Caki2 (cell line): ENCODE measurements around the gene KIF25. TPM values are rescaled to one million over a fixed set of nuclear protein-coding genes. Genes with fewer than 3 reads are reported as not detected.
"Not testable (repeated sequence)": the region's sequence is repeated elsewhere in the genome, so short reads cannot be mapped to it uniquely, and the experiment has no call there.

Source experiments
- DNase-seq: peaks from one replicate; pipeline ENCODE4 v3.0.0-alpha.2; 2015; ENCODE audit warnings: low read depth
- in situ Hi-C: cut with HindIII; loops from 2 replicates; pipeline ENCODE4 v1.10.0; 2016; ENCODE audit warnings: low sequenced_read_pairs, low pct_unique_long_range_greater_than_20kb, mixed read lengths
- total RNA-seq: library from RNA; depleted of rRNA; stranded (reverse); fragments of >200 nt; shearing (Covaris generic); gene quantifications from 2 replicates; pipeline ENCODE4 v1.2.3, GENCODE V29; 2014; ENCODE audit warnings: low replicate concordance

Gene KIF25
- total RNA-seq, 1 experiment from 2014 or later: not detected

DNA sequence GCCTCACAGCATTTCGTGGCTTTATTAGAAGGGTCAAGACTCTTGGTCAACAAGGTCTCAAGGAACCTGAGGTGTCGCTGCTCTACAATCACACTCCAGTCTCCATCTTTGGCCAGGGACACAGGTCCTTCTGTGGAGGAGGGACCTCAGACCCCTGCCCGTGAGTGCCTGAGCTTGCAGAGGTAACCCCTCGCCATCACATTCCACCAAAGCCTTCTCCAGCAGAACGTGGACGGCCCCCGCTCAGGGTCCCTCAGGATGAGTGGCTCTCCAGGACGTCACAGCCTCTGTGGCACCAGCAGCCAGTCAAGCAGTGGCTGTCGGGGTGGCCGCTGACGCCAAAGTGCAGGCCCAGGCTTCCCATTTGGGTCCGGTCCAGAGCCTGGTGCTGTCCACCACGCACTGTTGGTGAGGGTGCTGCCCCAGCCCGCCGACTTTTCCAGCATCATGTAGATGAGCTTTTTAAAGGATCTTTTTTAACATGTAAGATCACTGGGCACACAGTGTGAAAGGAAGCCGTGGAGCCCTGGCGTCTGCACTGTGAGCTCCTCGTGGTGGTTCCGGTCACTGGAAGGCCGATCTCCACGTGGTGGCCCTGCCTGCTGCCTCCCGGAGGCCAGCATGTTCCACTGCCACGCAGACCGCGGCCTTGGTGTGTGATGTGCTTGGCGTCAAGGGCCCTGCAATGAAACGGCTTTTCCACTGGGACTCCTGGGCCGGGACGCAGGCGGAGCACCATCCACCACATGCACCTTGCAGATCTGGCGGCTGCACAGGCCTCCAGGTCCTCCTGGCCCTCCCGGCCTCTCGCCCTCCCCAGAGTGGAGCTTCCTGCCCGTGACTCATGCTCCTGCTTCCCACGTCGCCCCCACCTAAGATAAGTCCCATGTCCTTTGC is 8.3 kb upstream of the KIF25 start:
- no peak for DNase-seq
- in situ Hi-C loops: no loop called here

DNA sequence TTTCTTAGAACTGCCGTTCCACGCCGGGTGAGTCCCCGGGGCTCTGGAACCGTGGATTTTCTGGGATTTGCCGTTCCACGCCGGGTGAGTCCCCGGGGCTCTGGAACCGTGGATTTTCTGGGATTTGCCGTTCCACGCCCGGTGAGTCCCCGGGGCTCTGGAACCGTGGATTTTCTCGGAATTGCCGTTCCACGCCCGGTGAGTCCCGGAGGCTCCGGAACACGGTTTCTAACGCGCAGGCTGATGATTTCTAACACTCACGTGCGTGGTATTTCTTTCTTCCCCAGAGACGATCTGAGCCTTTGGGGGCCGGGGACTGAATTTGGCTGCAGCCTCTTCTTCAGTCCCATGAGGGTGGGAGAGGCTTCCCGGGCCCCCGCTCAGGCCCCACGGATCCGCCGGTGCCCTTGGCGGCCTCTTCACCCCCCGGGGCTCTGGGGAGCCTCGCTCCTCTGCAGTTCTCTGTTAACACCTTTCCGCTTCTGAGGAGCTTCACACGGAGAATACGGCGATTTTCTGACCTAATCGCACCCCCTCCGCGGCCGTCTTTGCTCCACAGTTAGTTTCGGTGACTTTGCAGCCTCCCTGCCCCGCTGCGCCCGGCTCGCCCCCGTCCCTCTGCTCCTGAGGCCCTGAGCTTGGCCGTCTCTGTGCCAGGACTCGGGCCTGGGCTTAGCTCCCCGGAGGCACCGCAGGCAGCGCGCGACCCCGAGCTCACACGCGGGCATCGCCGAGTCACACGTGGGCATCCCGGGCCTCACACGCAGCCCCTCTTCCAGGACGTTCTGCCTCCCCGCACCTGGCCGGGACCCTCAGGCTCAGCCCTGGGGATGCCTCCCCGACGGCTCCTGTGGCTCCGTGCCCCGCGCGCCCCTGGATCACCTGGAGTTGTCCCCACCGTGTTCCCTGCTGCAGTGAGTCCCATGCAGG is 7.2 kb upstream of the KIF25 start:
- DNase-seq: no peak
- in situ Hi-C loops: no loop called here

DNA sequence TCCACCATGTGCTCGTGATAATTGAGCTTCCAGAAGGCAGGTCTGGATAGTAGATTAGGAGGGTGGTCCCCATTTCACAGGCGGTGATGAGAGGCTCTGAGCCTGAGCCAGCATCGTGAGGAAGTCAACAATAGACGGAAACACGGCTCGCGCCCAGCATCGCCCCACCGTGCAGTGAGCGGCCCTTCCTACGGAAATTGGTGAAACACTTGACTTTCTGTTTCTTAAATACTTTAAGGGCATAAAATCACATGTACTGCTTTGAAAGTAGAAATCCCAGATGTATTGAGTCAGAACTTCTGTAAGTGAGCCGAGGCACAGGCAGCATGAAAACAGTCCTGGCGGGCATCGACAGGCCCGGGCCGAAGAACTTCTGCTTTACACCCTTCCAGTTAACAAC is 4.3 kb upstream of the KIF25 start:
- DNase-seq: no peak
- in situ Hi-C loops: no loop called here

DNA sequence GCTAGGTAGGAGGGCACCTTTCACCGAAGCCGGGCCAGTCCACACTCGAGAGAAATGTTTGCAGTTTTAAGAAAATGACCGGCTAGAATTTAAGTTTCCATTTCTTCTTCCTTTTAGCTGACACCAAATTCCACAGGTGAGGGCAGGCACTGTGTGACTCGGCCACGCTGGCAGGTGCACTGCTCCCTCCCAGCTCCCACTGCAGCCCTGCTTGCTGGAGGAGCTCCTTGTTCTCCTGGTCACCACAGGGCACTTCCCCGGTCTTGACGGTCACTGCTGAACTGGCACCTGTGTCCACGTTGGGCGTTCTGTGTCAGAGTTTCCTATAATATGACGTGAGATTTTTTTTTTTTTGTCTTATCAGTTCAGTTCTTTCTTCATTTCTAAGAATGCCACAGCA is 3.6 kb upstream of the KIF25 start:
- in situ Hi-C loops: no loop called here
- no peak for DNase-seq

DNA sequence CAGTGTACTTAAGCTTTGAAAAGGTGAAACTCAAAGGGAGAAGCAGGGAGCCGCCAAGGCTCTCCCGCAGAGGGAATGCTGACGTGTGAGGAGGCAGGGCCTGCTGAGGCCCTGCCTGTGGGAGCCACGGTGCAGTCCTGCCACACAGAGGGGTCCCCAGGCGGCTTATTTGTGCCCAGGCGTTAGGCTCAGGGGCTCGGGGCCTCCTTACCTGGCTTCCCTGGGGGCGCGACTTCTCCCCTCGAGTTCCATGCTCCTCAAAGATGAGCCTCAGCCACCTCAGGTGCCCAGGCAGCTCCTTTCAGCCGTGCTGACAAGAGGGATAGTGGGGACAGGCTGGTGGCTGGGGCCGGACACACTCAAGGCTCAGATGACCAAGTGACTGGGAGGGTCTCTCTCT is 2.2 kb upstream of the KIF25 start:
- in situ Hi-C loops: loop anchor here (5.0 kb wide), 1 partner anchor 37 kb away; no protein-coding TSS in a partner anchor
- DNase-seq: no peak

DNA sequence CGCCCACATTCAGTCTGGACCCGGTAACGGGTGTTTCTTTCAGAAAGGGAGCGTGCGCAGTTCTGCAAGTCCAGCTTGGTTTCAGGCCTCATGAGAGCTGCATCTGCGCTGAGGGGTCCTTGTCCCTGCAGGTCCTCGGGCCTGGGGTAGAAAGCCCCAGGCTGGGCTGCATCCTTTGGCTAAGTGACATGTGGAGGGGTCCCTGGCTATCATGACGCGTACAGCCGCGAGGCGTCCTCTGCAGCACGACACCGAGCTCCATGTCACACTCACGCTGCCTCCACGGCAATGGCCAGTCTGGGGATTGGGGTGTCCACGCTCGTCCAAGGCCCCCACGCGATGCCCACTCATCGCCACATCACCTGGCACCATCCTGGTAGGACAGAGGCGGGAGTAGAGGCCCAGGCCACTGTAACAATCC is 1.7 kb upstream of the KIF25 start:
- in situ Hi-C loops: loop anchor here (5.0 kb wide), 1 partner anchor 37 kb away; no protein-coding TSS in a partner anchor
- no peak for DNase-seq

DNA sequence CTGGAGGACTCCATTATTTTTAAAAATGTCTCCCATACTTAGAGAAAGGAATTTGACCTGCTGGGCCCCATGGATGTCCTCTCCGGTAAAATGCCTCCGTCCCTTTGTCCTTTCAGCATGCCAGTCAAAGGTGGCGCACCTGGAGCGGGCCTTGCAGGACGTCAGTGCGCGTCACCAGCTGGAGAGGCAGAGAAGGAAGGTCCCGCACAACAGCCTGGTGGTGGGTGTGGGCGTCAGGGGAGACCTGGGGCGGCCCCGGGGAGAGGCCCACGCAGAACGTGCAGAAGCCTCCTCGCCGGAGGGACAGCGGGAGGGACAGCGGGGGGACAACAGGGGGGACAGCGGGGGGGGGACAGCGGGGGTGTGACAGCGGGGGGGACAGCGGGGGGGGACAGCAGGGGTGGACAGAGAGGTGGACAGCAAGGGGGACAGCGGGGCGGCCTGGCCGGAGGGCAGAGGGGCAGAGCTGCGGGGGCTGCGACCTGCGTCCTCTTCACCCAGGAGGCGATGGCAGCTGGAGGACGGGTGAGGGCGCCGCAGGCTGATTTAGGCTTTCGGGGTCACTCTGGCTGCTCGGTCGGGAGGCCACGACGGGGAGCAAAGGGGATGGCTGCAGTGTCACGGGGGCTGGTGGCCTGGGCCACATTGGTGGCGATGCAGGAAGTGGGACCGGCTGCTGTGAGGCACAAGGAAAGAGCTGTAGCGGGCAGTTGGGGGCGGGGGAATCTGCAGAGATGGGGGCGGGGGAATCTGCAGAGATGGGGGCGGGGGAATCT is 859 bp upstream of the KIF25 start:
- in situ Hi-C loops: loop anchor here (5.0 kb wide), 1 partner anchor 36 kb away; no protein-coding TSS in a partner anchor
- DNase-seq: no peak

DNA sequence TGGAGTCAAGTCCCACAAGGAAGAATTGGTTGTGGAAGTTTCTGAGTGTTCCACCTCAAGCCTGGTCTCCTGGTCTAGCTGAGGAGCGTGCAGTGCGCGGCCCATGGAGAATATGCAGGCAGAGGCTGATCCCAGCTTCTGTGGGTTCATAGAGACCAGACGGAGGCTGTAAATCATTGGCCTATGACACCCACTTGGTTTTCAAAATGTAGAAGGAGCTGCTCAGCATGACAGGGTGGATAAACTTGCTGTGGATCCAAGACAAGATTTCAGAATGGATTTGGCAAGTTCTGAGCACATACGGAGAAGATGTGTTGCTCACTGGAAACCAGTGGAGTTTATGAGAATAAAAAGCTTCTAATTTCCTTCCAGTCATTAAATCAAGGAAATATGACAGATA is 744 bp downstream of the KIF25 start:
- in situ Hi-C loops: loop anchor here (5.0 kb wide), 1 partner anchor 34 kb away; no protein-coding TSS in a partner anchor
- DNase-seq: no peak

DNA sequence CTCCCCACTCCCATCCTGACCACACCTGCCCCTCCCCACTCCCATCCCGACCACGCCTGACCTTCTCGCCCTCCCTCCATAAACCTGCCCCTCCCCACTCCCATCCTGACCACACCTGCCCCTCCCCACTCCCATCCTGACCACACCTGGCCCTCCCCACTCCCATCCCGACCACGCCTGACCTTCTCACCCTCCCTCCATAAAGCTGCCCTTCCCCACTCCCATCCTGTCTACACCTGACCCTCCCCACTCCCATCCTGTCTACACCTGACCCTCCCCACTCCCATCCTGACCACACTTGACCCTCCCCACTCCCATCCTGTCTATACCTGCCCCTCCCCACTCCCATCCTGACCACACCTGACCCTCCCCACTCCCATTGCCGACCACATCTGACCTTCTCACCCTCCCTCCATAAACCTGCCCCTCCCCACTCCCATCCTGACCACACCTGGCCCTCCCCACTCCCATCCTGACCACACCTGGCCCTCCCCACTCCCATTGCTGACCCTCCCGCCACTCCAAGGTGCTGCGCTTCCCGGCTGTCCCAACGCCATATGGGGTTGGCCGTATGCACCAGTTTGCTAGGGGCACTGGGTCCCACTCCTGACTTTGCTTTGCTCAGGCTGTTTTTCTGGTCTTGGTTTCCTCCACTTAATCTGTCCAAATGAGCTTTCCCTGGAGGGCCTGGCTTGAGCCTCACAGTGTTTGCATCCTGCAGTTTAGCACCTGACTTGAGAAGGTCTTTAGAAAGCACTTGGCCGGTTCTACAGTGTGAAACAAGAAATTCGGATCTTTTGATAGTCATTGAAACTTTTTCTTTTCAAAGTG is 2.9 kb downstream of the KIF25 start:
- in situ Hi-C loops: no loop called here

DNA sequence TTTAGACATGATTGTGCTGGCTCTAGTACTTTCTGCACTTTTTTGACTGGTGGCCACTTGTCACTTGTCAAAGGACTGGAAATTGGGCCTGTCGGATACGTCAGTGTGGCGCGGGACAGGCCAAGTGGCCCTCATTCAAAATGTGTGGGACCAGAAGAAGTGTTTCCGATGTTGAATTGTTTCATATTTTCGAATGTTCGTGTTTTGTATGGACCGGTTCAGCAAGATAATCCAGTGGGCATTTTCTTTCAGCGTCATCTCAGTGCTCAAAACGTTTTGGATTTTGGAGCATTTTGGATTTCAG is 3.5 kb downstream of the KIF25 start:
- in situ Hi-C loops: no loop called here
- no peak for DNase-seq

More for the DNA sequence above, 2.9 kb downstream of the KIF25 start:
- no peak for DNase-seq

DNA sequence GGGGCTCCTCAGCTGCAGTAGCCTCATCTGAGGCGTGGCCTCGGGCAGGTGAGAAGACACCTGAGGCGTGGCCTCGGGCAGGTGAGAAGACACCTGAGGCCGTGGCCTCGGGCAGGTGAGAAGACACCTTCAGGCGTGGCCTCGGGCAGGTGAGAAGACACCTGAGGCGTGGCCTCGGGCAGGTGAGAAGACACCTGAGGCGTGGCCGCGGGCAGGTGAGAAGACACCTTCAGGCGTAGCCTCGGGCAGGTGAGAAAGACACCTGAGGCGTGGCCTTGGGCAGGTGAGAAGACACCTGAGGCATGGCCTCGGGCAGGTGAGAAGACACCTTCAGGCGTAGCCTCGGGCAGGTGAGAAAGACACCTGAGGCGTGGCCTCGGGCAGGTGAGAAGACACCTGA is 4.0 kb downstream of the KIF25 start:
- in situ Hi-C loops, DNase-seq: not testable (repeated sequence)

DNA sequence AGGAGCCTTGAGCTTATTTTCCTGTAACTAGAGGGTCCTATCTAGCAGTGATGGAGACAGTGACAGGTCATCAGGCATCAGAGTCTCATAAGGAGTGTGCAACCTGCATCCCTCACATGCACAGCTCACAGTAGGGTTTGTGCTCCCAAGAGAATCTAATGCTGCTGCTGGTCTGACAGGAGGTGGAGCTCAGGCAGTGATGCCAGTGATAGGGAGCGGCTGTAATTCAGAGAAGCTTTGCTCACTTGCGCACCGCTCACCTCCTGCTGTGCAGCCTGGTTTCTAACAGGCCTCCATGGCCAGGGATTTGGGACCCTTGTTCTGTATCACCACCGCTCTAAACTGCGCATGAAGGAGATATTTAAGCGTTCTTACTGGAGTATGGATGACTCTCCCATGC is 5.3 kb downstream of the KIF25 start:
- DNase-seq: no peak
- in situ Hi-C loops: no loop called here

DNA sequence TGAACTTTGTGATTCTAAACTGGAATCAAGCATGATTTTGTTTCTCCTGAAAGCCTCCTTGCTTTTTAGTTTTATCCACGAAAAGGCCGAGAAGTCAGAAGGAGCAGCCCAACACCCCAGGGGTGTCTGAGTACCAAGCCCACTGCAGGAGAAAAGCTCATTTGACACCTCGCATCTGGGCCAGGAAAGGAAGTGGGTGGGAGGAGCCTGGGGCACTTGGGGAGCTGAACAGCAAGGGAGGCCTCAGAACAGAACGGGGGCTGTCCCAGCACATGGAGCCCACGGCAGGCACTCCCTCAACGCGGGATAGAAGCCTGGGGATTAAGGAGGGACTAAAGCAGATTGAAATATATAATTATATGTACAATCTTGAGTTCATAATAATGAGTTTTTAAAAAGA is 6.6 kb downstream of the KIF25 start:
- in situ Hi-C loops: no loop called here
- DNase-seq: no peak

DNA sequence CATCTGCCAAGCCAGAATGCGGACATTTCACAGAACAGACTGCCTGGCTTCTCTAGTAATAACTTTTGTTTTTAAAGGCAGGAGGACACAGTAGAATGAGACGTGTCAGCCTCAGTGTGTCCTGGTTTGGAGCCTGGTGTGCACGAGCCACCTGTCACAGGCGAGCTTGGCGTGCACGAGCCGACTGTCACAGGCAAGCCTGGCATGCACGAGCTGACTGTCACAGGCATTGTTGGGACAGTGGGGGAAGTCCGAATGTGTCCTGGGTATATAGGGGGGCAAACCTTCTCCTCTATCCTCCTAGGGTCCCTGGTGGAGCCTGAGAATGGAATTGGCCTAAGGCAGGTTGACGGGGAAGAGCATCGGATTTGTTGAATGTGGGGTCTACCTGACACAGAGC is 7.5 kb downstream of the KIF25 start:
- no peak for DNase-seq
- in situ Hi-C loops: no loop called here

DNA sequence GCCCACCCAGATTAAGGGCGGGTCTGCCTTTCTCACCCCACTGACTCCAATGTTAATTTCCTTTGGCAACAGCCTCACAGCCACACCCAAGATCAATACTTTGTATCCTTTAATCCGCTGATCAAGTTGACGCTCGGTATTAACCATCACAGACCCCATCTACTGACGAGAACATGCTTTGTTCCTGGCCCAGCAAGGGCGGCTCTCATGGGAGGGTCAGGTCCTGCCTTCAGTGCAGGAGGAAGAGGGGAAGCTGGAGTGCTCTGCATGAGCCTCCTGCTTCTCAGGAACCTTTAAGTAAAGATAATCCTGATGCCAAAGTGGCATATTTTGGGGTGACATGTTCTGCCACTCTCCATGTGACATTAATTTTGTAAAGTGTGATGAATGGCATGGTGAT is 8.3 kb downstream of the KIF25 start:
- in situ Hi-C loops: no loop called here
- DNase-seq: no peak

DNA sequence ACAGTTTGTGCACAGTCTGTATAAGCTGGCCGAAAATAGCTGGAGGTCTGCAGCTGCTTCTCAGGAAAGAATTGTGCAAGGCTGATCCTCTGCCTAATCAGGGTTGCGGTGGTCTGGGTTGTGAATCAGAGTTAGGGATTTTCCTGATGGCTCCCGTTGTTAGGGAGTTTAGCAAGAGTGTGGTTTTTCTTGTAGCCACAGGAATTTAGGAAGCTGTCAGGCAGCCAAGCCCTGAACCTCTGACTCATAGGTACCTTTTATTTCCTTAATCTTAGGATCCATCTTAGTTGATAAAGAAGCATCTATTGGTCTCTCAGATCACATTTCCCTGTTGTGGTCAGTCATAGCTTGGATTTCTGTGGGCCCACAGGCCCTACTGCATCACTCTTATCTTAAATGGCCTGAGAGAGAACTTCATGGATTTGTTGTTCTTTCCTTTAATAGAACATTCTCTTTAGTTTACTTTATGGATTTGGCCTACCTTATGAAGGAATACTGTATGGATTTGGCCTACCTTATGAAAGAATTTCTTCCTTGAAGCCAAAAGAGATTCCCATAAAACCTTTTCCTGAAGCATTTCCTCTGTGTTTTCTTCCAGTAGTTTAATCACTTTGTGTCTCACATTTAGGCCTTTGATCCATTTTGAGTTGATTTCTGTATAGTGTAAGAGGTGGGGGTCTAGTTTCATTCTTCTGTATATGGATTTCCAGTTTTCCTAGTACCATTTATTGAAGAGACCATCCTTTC is 10.3 kb downstream of the KIF25 start:
- DNase-seq: peak; percentile 96
- in situ Hi-C loops: no loop called here

DNA sequence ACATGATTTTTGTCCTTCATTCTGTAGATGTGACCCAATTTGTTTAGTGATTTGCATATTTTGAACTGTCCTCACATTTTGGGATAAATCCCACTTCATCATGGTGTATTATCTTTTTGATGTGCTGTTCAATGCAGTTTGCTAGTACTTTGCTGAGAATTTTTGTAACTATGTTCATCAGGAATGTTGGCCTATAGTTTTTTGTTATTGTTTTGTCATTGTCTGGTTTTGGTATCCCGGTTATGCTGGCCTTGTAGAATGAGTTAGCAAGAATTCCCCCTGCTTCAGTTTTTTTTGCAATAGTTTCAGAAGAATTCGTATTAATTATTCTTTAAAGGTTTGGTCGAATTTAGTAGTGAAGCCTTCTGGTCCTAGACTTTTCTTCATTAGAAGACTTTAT is 11.9 kb downstream of the KIF25 start:
- in situ Hi-C loops: no loop called here
- DNase-seq: no peak
